Uterus (tissue), 2 donors: Measurements from ENCODE around the gene ASPDH.

ENCODE experiments used
- POLR2A ChIP-seq, 2 donors: fragments of 450-650 bp; IDR thresholded peaks; one replicate each; pipeline ENCODE4 v1.6.1; 2016; ENCODE audit warnings: antibody characterized with exemption in 2 of 2, mild to moderate bottlenecking in 1 of 2, moderate library complexity in 1 of 2
- TF ChIP-seq, protein P1 (sequence below), 4 experiments: fragments of 200-600 bp in 2 of 4; fragments of 450-650 bp in 2 of 4; sonication (generic) in 2 of 4; IDR thresholded peaks; one replicate each; pipeline ENCODE4 v1.5.1; 2016 to 2019; ENCODE audit warnings: antibody characterized with exemption in 4 of 4, mild to moderate bottlenecking in 2 of 4, moderate library complexity in 1 of 4

DNA sequence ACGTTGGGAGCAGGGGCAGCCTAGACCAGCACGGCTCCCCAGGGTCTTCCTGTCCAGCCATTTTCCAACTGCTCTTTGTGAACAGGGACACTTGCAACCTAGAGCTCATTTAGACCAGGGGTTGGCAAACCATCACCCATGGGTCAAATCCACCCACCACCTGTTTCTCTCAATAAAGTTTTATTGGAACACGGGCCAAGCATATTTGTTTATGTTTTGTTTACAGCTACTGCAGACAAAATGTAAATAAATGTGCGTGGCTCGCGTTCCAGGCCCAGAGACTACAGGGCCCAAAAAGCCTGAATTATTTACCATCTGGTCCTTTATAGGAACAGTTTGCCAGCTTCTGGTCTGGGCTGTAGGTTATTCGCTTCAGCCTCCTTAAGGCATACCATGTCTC is 50.7 kb downstream of the ASPDH start:
- TF ChIP-seq, protein P1, sequence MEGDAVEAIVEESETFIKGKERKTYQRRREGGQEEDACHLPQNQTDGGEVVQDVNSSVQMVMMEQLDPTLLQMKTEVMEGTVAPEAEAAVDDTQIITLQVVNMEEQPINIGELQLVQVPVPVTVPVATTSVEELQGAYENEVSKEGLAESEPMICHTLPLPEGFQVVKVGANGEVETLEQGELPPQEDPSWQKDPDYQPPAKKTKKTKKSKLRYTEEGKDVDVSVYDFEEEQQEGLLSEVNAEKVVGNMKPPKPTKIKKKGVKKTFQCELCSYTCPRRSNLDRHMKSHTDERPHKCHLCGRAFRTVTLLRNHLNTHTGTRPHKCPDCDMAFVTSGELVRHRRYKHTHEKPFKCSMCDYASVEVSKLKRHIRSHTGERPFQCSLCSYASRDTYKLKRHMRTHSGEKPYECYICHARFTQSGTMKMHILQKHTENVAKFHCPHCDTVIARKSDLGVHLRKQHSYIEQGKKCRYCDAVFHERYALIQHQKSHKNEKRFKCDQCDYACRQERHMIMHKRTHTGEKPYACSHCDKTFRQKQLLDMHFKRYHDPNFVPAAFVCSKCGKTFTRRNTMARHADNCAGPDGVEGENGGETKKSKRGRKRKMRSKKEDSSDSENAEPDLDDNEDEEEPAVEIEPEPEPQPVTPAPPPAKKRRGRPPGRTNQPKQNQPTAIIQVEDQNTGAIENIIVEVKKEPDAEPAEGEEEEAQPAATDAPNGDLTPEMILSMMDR (IDR thresholded peaks at IDR 0.05) = no peak
- TF ChIP-seq POLR2A (IDR thresholded peaks at IDR 0.05) = no peak
